Fibroblast of the aortic adventitia (primary cell): Measurements from ENCODE around the gene SPINK1. TPM values are rescaled to one million over a fixed set of nuclear protein-coding genes. Genes with fewer than 3 reads are reported as not detected.

ENCODE experiments used
- DNase-seq: peaks from one replicate; pipeline ENCODE4 v3.0.0-alpha.2; 2010; ENCODE audit warnings: low read depth
- H3K4me3 ChIP-seq: 2 replicates; pipeline ENCODE4 v1.5.1; 2011; ENCODE audit warnings: low read depth, mild to moderate bottlenecking, control low read depth, low read length, moderate library complexity
- CTCF ChIP-seq: IDR thresholded peaks from 2 replicates; pipeline ENCODE4 v1.5.1; 2011; ENCODE audit warnings: mild to moderate bottlenecking, low read length, control low read depth, inconsistent platforms; ENCODE audit not compliant: insufficient read depth
- total RNA-seq: library from RNA; depleted of rRNA; stranded (reverse); fragments of >200 nt; gene quantifications from 2 replicates; pipeline ENCODE4 v1.2.3, GENCODE V29; 2012; ENCODE audit warnings: low replicate concordance

Gene SPINK1
- not detected in 2 replicates for total RNA-seq

DNA sequence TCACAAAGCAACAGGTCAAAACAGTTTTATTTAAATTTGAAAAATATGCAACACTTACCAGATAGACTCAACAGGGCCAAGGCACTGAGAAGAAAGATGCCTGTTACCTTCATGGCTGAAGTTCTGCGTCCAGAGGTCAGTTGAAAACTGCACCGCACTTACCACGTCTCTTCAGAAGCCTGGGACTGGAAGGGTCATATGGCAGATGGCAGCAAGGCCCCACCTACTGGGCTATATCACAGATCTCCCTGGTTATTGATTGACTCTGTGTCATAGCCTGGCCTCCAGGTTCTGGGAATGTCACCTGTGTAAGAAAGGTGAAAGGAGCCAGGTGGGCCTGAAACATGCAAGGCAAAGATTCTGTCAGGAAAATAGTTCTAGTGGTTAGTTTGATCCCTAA lies at the start of gene SPINK1:
SPINK1 (minus strand) TSS at position 207 of the 400 bp plus-strand sequence; CDS start at position 113, 94 bp downstream.
- no peak within 1 kb of the TSS for H3K4me3 ChIP-seq
- no peak for DNase-seq
- no peak for TF ChIP-seq CTCF

DNA sequence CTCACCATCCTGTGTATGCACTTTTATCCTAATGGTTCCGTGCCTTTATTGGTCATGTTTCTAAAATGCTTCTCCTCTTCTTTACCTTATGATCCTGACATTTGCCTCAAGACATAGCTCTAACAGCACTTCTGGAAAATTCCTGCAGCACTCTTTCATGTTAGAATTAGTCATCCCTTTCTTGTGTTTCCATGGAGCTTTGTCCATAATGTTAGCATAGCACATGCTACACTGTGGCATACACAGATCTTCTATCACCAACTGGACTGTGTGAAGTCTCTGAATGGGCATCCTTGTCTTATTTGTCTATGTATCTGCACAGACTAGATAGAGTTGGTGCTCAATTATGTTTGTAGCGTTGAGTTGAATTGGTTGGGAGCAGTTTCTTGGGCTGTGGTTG lies 49.0 kb upstream of the SPINK1 start:
- DNase-seq = no peak
- no peak for TF ChIP-seq CTCF
- H3K4me3 ChIP-seq = no peak overlapping the region

- no peak for TF ChIP-seq CTCF
- no peak for DNase-seq
- H3K4me3 ChIP-seq = no peak overlapping the region
Measured at GRCh38 chr5:147879784-147880183, 48.3 kb upstream of the SPINK1 start.

GRCh38 chr5:147878066-147878759 lies 46.7 kb upstream of the SPINK1 start, which contains the start of gene SCGB3A2:
TSS of gene SCGB3A2 (plus strand) at chr5:147878711. CDS start at chr5:147878804, 93 bp downstream.
- no peak within 1 kb of the TSS for H3K4me3 ChIP-seq

DNA sequence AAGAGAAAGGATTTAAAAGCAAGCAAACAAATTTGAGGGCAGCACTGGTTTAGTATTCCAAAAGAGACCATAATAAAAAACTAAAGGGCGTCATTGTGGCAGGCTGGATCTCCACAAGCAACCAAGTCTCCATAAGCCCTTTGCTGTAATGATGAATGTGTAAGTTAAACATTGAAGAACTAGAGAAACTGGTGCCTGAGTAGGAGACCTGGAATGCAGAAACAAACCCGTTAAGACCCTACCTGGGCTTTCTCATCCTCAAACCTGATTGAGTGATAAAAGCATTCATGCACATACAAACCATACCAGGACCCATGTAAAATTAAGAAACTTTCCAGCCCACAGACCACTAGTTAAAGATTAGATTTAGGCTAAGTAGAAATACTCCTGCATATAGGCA lies 45.2 kb upstream of the SPINK1 start:
- TF ChIP-seq CTCF = no peak
- no peak for DNase-seq
- no peak overlapping the region for H3K4me3 ChIP-seq

More at GRCh38 chr5:147878066-147878759, 46.7 kb upstream of the SPINK1 start, which contains the start of gene SCGB3A2:
- DNase-seq = no peak
- TF ChIP-seq CTCF = no peak

- no peak overlapping the region for H3K4me3 ChIP-seq
- no peak for DNase-seq
- TF ChIP-seq CTCF = no peak
Measured at GRCh38 chr5:147876141-147876540, 44.7 kb upstream of the SPINK1 start.
